A673 (cell line): ENCODE data around the gene DDN.

ENCODE experiments used
- EZH2 ChIP-seq: fragments of 200-600 bp; sonication (generic); IDR thresholded peaks from 2 replicates; pipeline ENCODE4 v1.6.1; 2017; ENCODE audit warnings: borderline replicate concordance, low read depth, mild to moderate bottlenecking, mixed read lengths, antibody characterized with exemption, low read length; ENCODE audit not compliant: poor library complexity, severe bottlenecking
- TF ChIP-seq, protein P1 (sequence below): fragments of 300-800, 200-600 bp; sonication (generic); conservative IDR thresholded peaks from 2 replicates; pipeline ENCODE4 v1.5.1; 2017; ENCODE audit warnings: low read depth, mild to moderate bottlenecking, antibody characterized with exemption, low read length, moderate library complexity, mixed read lengths

DNA sequence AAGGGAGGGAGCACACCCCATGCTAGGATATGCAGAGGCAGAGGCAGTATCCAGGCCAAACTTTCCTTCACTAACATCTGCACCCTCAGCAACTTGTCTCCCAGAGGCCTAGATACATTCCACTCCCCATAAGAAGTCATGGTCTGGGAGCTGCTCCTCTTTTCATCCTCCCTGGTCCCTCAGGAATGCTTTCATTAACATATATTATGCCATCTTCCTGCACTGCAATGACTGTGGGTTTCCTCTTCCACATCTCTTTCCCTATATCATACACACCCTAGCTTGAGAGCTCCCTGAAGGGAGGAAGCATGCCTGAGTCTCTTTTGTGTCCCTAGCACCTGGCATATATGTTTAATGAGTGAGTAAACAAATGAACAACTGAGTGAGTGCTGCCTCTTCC lies 8.6 kb downstream of the DDN start:
- TF ChIP-seq, protein P1, sequence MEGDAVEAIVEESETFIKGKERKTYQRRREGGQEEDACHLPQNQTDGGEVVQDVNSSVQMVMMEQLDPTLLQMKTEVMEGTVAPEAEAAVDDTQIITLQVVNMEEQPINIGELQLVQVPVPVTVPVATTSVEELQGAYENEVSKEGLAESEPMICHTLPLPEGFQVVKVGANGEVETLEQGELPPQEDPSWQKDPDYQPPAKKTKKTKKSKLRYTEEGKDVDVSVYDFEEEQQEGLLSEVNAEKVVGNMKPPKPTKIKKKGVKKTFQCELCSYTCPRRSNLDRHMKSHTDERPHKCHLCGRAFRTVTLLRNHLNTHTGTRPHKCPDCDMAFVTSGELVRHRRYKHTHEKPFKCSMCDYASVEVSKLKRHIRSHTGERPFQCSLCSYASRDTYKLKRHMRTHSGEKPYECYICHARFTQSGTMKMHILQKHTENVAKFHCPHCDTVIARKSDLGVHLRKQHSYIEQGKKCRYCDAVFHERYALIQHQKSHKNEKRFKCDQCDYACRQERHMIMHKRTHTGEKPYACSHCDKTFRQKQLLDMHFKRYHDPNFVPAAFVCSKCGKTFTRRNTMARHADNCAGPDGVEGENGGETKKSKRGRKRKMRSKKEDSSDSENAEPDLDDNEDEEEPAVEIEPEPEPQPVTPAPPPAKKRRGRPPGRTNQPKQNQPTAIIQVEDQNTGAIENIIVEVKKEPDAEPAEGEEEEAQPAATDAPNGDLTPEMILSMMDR: no peak
- no peak for TF ChIP-seq EZH2
